Activated CD4-positive, alpha-beta T cell treated with anti-CD3 and anti-CD28 coated beads for 24 hours (primary cell): ENCODE results near the gene CFAP74.

Experiments
- DNase-seq, 2 donors: peaks; one replicate each; pipeline ENCODE4 v3.0.0-alpha.2; 2020; ENCODE audit warnings: low read depth in 2 of 2

Gene CFAP74

GRCh38 chr1:2021550-2021949 lies 18.0 kb upstream of the CFAP74 start:
- DNase-seq: no peak

- no peak for DNase-seq
Observed at GRCh38 chr1:2020310-2020655, 16.7 kb upstream of the CFAP74 start.

- DNase-seq: no peak
Observed at GRCh38 chr1:2019571-2020309, 16.2 kb upstream of the CFAP74 start.

DNA sequence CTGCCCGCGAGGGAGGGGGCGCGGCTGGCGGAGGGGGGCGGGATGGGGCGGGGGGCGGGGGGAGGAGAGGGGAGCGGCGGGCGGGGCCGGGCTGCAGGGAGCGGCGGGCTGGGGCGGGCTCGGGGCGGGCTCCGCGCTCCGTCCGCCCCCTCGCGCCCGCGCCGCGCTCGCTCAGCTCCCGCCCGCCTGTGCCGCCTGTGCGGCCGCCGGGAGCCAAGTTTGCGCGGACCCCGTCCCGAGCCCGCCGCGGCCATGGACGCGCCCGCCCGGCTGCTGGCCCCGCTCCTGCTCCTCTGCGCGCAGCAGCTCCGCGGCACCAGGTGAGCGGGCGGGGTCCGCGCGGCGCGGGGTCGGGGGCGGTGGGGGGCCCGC lies 15.6 kb upstream of the CFAP74 start, which contains the start of gene GABRD:
GABRD (plus strand) TSS at position 174 of the 372 bp plus-strand sequence; CDS start at position 253, 79 bp downstream.
- peak in 1 of 2 donors; percentile 6 for DNase-seq

DNA sequence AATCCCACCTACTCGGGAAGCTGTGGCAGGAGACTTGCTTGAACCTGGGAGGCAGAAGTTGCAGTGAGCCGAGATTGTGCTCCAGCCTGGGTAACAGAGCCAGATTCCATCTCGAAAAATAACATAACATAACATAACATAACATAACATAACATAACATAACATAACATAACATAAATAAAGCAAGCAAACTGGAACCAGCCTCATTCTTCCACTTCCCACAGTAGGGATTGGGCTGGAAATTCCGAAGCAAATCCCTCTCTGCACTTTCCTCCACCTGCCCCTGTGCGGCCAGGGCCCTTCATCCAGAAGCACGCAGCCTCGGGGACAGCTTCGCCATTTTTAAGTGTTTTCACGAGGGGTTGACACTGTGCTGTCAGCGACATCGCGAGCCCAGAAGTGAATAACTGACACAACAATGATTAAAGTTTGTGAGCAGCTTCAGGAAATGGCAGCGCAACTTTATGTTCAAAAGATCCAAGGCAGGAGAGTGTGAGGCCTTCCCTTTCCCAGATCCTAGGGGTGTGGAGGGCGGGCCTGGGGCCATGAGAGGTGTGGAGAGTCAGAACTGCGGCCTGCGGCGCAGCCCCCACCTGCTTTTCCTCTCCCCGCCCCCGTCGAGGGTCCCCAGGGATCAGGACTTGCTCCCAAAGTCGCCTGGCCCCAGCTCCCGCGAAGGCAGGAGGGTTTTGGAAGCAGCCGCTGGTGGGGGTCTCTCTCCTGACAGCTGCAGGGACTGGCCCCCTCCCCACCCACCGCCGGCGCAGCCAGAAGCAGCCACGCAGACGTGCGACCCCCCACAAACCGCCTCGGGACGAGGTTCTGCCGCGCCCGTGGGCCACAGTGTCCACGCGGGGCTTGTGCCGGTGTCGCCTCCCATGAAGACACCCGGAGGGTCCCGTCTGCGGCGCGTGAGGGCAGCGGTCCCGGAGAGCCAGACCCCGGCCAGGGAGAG lies 14.9 kb upstream of the CFAP74 start:
- no peak for DNase-seq

GRCh38 chr1:2016123-2016522 lies 12.5 kb upstream of the CFAP74 start:
- no peak for DNase-seq

DNA sequence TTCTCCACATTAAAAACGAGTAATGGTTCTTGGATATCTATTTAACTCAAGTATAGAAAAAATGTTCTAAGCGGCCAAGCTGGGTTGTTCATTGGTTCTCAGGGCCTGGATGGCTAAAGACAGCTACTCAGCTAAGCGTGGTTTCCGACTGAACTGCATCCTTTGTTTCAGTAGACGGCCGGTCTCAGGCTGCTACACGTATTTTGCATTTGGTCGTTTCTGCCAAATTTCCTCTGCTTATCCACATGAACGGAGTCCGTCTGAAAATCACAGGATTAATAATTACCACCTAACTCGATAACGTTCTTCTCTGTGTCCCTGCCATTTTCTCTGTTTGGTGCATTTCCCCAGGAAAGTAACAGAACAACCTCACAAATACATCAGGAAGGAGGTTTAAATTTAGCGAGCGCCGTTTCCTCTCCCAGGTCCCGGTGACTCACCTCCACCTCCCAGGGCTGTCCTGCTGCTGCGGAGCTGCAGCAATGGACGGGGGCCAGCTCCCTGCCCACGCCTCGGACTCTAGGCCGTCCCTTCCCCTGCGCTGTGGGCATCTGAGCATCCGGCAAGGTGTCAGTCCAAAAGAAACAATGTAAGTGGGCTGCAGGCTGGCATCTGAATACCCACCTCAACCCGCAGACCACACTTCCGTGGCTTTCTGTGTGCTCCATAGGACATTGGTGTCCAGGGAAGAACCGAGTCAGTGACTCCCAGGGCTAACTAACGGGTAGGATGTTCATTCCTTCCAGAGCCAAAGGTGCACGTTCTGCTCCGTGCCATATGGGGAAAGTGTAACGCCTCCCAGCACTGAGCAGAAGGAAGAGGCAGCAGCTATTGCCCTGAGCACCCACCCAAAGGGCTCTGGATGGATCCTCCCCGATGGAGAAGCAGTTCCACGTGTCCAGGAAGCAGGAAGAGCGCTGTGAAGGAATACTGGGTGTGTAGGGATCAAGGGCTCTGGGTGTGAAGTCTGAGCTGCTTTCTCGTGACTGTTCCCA lies 11.5 kb upstream of the CFAP74 start:
- DNase-seq: no peak

DNA sequence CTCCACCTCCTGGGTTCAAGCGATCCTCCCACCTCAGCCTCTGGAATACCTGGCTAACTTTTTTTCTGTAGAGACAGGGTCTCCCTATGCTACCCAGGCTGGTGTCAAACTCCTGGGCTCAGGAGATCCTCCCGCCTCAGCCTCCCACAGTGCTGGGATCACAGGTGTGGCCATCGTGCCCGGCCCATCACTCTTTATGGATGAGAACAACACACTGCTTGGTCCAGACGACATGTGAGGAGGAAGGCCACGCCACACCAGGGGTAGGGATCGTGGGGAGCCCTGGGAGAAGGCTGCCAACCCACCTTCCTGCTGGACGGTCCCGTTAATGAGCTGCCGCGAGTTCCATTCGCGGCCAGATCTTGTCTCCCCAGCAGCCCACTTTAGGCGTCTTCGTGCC lies 10.6 kb upstream of the CFAP74 start:
- no peak for DNase-seq

DNA sequence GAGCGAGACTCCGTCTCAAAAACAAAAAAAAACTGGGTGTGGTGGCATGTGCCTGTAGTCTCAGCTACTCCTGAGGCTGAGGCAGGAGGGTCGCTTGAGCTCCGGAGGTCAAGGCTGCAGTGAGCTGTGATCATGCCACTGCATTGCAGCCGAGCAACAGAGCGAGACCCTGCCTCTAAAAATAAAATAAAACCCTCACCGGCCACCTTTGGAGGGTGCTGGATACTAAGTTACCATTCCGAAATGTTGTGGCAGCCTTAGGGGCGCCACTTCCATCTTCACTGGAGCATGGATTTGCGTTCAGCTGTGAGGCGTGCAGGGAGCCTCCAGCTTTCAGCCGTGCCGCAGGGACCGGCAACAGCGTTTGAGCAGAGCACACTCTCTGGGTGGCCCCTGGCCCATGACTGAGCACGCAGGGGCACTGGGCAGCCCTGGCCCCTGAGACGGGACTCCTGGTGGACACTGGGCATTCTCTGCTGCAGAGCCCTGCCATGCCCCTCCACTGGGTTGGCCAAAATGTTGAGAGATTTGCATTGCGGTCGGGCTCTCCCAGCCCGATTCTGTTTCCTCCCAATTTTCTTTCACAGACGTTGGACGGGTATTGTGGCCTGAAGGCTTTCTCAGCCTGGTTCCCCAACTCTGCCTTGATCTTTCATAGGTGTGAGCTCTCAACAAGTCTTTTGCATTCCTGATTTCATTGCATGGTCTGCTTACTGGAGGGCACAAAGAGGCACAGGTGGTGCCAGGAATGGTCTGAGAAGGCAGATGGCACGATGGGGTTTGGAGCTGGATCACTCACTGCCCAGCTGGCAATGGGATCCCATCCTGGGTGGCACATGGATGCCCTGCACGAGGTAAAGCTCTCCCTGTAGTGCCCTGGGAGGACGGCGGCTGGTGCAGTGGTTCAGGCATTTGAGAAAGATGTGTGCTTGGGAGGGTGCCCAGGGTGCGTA lies 5.8 kb upstream of the CFAP74 start:
- DNase-seq: no peak

DNA sequence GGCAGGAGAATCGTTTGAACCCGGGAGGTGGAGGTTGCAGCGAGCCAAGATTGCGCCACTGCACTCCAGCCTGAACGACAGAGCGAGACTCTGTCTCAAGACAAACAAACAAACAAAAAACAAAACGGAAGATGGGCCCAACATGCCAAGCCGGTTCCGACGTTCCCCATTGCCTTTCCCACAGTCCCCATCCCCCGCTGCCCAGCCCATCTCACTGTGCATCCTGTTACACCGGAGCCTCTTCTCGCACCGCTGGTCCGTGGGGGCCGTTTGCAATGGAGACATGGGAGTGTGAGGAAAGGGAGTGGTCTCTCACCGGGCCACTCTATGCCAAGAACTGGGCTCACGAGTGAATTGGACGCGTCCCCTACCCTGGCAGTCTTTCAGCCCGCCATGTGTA lies 1.3 kb upstream of the CFAP74 start:
- no peak for DNase-seq

DNA sequence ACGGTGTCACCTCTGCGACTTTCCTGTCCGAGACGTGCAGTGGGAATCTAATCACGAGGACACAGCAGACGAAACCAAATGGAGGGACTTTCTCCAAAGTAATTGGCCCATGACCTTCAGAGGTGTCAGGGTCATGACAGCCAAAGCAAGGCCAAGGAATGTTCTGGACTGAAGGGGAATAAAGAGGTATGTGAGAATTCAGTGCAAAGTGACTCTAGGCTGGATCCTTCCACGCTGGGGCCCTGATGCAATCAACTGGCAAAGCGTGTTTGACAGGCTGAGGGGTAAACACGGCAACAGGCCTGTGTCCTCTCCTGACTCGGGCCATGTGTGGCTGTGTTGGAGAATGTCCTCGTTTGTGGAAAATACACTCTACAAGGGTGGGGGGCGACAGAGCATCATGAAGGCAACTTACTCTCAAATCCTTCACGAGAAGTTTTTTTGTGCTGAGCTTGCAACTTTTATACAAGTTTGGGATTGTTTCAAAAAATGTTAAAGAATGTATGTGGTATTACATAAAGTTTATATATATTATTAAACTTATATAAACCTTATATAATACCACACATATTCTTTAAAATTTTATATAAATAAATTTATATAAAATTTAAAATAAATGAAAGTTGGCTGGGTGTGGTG lies 1.7 kb downstream of the CFAP74 start:
- DNase-seq: no peak

- DNase-seq: no peak
Observed at GRCh38 chr1:2000850-2001249, 2.7 kb downstream of the CFAP74 start.

- no peak for DNase-seq
Observed at GRCh38 chr1:2000432-2000831, 3.2 kb downstream of the CFAP74 start.

DNA sequence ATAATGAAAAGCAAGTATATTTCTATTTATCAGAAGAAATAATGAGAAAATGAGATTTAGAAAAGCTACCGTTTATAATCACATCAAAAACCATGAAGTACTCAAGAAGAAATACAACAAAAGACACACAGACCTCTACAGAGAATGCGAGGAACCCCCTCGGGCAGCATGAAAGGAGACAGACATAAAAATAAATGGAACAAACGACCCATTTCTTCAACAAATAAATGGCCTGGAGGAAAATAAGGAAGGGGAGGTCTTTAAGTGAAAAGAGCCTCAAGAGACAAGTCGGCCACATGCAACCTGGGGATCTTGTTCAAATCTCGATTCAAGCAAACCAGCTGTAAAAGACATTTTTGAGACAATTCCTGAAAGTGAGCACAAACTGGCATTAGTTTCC lies 6.0 kb downstream of the CFAP74 start:
- no peak for DNase-seq

DNA sequence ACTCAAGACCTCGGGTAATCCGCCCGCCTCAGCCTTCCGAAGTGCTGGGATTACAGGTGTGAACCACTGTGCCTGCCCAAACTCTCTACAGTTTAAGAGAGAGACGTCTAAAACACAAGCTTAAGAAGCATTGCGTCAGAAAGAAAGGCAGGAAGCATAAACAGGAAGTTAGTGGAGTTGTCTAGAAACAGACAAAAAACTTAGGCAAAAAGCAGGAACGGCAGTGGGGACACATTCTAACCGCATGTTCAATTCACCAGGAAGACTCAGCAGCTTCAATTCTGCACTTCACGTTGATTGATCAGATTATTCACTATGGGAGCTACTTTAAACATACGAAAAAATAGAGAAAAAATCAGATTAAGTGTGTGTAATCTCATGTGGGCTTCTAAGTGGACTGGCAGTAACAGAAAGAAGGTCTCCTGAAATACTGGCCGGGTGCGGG lies 7.4 kb downstream of the CFAP74 start:
- DNase-seq: no peak

DNA sequence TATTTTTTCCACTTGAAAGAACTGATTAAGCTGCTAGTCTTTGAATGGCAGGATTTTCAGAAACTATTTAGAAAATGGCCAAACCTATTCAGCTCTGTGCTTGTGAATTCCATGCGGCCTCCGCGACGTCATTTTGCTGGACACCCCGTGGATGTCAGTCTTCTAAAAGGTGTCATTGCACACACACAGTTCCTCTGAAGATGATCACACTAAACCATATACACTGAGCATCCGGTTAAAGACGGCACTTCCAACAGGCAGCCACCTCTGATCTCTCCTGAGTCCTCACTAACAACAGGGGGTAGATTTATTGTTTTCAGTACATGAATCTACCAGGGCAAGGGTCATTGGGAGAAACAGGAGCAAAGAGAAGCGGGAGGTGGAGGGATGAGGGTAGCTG lies 9.1 kb downstream of the CFAP74 start:
- DNase-seq: no peak

GRCh38 chr1:1990222-1990621 lies 13.4 kb downstream of the CFAP74 start:
- no peak for DNase-seq

- DNase-seq: no peak
Observed at GRCh38 chr1:1989789-1990188, 13.8 kb downstream of the CFAP74 start.

- no peak for DNase-seq
Observed at GRCh38 chr1:1989102-1989542, 14.5 kb downstream of the CFAP74 start.
